PFSK-1 (cell line): ENCODE measurements around the gene FARS2.

Experiments
- FOXP2 ChIP-seq: optimal IDR thresholded peaks from 2 replicates; pipeline ENCODE3; 2011; ENCODE audit warnings: borderline replicate concordance, control low read depth, inconsistent platforms; ENCODE audit not compliant: insufficient read depth; ENCODE audit errors: extremely low read length, extremely low read depth
- POLR2AphosphoS5 ChIP-seq: IDR thresholded peaks from 2 replicates; pipeline ENCODE4 v1.6.1; 2012; ENCODE audit warnings: low read depth, mild to moderate bottlenecking, control low read depth, low read length, moderate library complexity
- SIN3A ChIP-seq: IDR thresholded peaks from 2 replicates; pipeline ENCODE4 v1.6.1; 2012; ENCODE audit warnings: mild to moderate bottlenecking, low read length, moderate library complexity, borderline replicate concordance; ENCODE audit not compliant: insufficient read depth
- TAF1 ChIP-seq: IDR thresholded peaks from 2 replicates; pipeline ENCODE4 v1.6.1; 2012; ENCODE audit warnings: low read length, control low read depth, borderline replicate concordance; ENCODE audit not compliant: insufficient read depth
- TF ChIP-seq, protein P1 (sequence below), 2 experiments: IDR thresholded peaks; 2 replicates each; pipeline versions ENCODE4 v1.6.1 to v1.8.0; 2011 to 2012; ENCODE audit warnings: low read depth in 2 of 2, low read length in 2 of 2, control low read depth in 1 of 2, inconsistent platforms in 1 of 2, mild to moderate bottlenecking in 1 of 2, moderate library complexity in 1 of 2; ENCODE audit not compliant: insufficient read depth in 1 of 2

- TF ChIP-seq FOXP2 (no peak), SIN3A (no peak), POLR2AphosphoS5 (no peak), TAF1 (no peak)
- TF ChIP-seq, protein P1, sequence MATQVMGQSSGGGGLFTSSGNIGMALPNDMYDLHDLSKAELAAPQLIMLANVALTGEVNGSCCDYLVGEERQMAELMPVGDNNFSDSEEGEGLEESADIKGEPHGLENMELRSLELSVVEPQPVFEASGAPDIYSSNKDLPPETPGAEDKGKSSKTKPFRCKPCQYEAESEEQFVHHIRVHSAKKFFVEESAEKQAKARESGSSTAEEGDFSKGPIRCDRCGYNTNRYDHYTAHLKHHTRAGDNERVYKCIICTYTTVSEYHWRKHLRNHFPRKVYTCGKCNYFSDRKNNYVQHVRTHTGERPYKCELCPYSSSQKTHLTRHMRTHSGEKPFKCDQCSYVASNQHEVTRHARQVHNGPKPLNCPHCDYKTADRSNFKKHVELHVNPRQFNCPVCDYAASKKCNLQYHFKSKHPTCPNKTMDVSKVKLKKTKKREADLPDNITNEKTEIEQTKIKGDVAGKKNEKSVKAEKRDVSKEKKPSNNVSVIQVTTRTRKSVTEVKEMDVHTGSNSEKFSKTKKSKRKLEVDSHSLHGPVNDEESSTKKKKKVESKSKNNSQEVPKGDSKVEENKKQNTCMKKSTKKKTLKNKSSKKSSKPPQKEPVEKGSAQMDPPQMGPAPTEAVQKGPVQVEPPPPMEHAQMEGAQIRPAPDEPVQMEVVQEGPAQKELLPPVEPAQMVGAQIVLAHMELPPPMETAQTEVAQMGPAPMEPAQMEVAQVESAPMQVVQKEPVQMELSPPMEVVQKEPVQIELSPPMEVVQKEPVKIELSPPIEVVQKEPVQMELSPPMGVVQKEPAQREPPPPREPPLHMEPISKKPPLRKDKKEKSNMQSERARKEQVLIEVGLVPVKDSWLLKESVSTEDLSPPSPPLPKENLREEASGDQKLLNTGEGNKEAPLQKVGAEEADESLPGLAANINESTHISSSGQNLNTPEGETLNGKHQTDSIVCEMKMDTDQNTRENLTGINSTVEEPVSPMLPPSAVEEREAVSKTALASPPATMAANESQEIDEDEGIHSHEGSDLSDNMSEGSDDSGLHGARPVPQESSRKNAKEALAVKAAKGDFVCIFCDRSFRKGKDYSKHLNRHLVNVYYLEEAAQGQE (IDR thresholded peaks at IDR 0.05; ENCODE audit: insufficient read depth in 1 of 2, low read depth in 2 of 2, low read length in 2 of 2): no peak
Measured at GRCh38 chr6:5656226-5656625, 394.9 kb downstream of the FARS2 start.
